Activated CD8-positive, alpha-beta memory T cell treated with anti-CD3 and anti-CD28 coated beads for 48 hours (primary cell): ENCODE data around the gene FRMD4B.
A peak's percentile ranks its signal among the peaks of the same experiment; 100 is the strongest.

Source experiments
- DNase-seq, 3 experiments: peaks; one replicate each; pipeline ENCODE4 v3.0.0-alpha.2; 2020; ENCODE audit warnings: low read depth in 2 of 3, low spot score in 2 of 3

The FRMD4B gene

GRCh38 chr3:69137412-69137811 is 248.5 kb downstream of the FRMD4B start:
- no peak for DNase-seq

GRCh38 chr3:69137005-69137404 is 248.9 kb downstream of the FRMD4B start:
- DNase-seq = no peak

- DNase-seq = no peak
These were observed 255.2 kb downstream of the FRMD4B start for GRCh38 chr3:69130689-69131088.

- no peak for DNase-seq
These were observed 256.4 kb downstream of the FRMD4B start for GRCh38 chr3:69129531-69129930.

DNA sequence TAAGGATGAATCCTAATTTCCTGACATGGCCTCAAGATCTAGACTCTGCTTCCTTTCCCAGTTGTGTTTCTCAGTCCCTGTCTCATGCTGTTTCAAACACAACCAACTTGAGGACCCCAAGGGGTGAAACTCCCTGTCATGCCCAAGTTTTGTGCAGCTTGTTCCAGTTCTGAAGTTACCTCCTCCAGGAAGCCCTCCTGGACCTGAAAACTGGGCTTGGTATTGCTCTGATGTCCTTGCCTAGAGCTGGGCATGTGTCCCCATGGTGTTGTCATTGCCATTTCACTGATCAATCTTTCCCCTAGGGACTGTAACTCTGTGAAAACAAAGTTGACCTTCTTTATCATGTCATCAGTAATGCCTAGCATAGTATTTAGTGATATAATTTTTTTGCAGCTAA is 257.4 kb downstream of the FRMD4B start:
- DNase-seq = no peak

DNA sequence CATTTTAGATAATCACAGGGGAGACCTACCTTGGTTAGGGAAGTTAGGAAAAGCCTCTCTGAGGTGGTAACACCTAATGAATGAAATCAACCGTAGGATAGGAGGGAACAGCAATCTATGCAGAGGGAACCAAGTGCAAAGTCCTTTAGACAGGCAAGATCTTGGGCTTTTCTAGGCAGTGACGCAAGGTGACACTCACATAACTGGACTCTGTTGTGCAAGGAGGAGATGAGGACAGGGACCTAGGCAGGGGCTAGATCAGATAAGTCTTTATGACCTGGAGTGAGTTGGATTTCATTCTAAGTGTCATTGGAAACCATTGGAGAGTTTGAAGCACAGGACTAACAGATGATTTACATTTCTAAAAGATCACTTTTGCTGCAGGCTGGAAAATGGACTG is 258.9 kb downstream of the FRMD4B start:
- no peak for DNase-seq

- no peak for DNase-seq
These were observed 259.7 kb downstream of the FRMD4B start for GRCh38 chr3:69126216-69126615.

DNA sequence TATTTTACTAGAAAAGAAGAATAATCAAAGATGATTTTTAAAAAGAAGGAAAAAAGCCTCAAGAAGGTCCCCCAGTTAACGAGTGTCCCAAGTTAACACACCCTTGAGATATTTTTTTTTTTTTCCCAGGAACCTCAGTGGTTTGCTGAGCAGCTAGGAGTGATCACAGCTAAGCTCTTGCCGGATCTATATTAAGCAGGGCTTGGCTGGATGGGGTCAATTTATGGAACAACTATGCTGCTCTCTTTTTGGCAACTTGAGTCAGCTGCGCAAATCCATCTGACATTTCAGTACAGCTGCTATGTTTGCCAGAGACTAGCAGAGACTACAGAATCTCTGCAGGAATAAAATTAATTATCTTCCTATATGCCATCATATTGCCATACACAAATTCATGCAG is 263.5 kb downstream of the FRMD4B start, which contains the start of gene LMOD3:
LMOD3 (minus strand) TSS at position 193 of the 400 bp plus-strand sequence. CDS start 209 bp downstream, outside the sequence.
- DNase-seq = no peak

GRCh38 chr3:69121950-69122349 is 263.9 kb downstream of the FRMD4B start:
- no peak for DNase-seq

DNA sequence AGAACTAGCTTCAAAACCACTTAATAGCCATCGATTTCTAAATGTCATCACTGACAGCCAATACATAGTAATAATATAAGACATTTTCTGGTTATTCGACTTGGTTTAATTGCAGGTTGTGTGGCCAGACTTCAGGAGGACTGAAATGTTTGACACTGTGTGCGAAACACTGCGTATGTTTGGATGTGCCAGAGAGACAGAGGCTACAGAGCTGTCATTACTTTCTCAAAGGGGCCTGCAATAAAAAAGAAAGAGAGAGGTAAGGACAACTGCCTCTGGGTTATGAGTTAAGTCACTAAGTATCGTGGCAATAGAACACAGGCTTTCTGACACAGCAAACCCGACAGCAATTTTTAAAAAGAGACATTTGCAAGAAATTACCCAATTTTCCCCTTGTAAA is 264.4 kb downstream of the FRMD4B start:
- no peak for DNase-seq

- DNase-seq = peak; percentile 28 to 62 (median 43)
These were observed 264.9 kb downstream of the FRMD4B start for GRCh38 chr3:69120879-69121464.
